ENCODE data around the gene CCDC102A.

GRCh38 chr16:57522960-57523359 is 13.4 kb downstream of the CCDC102A start:
- TF ChIP-seq EP300 (IDR thresholded peaks at IDR 0.05) (no peak), CTCF (IDR thresholded peaks at IDR 0.05) (no peak), POLR2AphosphoS5 (IDR thresholded peaks at IDR 0.05) (no peak)

All from upper lobe of left lung (tissue), 4 donors.